HG02884 (cell line): ENCODE results near the gene CACNB2.
"Not testable (repeated sequence)": the region's sequence is repeated elsewhere in the genome, so short reads cannot be mapped to it uniquely, and the experiment has no call there.

ENCODE experiments used
- ATAC-seq: cut with Tn5 transposase; IDR thresholded peaks from one replicate; pipeline ENCODE4 v1.9.1; 2021; ENCODE audit warnings: mild to moderate bottlenecking, moderate library complexity; ENCODE audit not compliant: unreplicated experiment

Gene CACNB2

DNA sequence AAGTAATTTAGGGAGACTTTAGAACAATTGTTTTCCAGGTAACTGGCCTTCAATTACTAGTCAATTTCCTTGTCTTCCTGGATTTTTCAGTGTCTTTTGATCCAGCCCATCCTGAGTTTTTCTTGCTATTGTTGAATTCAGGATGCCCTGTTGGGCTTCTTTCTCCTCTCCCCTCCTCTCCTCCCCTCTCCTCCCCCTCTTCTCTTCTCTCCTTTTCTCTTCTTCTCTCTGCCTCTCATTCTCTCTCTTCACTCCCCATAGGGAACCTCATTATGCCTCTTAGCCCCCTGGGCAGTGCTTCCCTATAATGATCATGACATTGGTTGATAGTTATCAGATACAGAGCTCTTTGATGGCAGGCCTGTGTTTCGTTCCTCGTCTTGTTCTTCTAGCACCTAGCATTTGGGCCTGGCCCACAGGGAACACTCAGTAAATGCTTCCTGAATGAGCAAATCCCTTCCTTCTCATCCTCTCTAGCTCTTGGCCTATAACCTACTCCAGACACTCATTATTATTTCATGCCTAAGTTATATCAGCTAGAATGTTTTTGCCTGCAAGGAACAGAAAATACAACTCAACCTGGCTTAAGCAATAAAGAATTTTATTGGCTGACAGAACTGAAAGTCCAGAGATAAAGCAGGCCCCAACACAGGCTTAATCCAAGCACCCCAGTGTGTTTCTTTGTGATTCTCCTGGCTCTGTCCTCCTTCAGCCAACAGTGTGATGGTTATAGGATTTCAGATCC lies 56.8 kb downstream of the CACNB2 start:
- ATAC-seq, result no peak

GRCh38 chr10:18197706-18198105 lies 57.5 kb downstream of the CACNB2 start:
- ATAC-seq, result no peak

- ATAC-seq, result no peak
Observed at GRCh38 chr10:18201877-18202276, 61.7 kb downstream of the CACNB2 start.

DNA sequence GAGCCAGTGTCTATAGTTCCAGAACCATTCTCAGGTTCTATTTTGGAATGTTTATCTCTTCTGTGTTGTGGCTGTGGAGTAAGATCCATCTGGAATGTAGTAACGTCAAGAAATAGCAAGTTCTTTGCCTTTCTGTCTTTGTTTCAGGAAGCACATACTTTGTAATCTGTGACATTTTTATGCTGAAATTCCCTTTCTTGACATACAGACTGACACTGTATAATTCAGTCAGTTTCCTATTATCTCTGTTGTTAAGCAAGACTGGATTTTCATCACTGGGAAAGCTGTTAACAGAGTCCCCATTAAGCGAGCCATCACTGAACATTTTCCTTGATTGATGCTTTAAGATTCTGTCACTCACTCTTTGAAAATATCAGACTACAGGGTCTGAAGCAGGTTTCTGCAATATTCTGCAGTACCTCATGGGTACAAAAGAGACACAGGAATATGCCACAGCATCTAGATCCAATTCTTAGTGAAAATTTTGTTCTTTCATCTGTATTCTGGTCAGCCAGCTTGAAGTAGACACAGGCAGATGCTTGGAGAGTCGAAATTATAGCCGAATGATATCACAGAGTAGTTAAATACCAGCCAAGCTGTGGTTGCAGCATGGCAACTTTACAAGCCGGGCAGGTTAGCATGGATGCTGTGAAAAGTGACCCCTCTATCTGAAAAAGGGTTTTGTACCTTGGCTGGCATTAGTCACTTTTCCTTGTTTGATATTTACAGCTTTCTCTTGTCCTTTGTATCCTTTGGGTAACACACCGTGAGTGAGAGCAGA lies 62.6 kb downstream of the CACNB2 start:
- no peak for ATAC-seq

- no peak for ATAC-seq
Observed at GRCh38 chr10:18203471-18203870, 63.2 kb downstream of the CACNB2 start.

DNA sequence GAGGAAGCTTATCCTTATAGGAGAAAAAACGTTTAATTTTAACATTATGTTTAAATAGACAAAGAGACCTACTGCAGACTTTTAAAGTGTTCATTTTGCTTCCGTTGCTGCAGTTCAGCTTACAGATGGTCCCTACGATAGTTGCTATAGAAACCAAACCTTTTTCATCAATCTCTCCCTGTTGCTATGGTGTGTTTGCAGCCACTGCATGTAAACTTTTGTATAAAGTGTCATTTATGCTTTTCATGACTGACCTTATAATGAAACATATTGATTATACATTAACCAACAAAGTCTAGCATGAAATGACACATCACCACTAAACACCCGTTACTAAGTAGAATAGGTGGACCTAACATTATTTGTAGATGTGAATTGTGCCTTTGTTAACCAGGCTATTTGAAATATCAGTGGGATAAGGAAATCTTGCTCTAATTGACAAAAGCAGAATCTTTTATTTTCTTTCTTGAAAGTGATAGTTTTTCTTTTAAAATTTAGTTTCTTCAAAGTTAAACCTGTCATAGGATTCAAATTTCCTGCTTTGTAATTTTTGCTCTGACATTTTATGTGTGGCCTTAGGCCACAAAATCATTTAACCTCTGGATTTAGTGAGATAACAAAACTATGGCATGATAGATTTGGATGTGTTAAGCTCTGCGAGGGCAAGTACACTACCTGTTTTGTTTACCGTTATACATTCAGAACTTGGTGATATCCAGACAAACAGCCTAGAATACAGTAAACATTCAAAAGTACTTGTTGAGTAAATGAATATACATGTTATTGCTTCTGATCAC lies 64.0 kb downstream of the CACNB2 start:
- no peak for ATAC-seq

DNA sequence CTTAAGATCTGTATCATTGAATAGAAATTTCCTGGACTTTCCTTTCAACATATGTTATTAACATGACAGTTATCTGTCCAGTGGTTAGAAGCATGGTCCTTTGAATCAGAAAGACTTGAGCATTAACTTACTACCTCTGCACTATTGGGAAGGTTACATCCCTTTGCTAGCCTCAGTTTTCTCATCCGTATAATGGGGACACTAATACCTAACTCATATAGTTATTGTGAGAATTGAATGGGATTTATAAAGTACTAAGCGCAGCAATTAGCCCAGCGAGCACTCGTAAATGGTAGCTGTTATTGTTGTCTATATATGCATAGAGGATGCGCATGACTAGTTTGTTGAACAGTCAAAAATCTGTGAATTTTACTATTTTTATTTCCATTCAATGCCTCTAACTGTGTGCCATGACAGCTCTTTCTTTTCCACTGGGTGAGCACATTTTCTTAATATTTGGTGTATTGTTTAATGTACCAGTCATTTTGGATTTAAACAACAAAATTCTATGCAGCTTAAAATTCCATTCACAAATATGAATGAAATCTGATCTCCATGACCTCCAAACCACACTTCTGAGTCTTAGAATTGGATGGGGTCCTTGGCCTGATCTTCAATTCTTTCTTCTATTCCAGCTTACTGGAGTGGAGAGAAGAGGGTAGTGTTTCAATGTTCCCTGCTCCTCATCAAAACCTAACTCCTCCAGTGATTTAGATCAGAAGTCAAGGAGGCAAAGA lies 65.0 kb downstream of the CACNB2 start:
- no peak for ATAC-seq

- ATAC-seq, result not testable (repeated sequence)
Observed at GRCh38 chr10:18208186-18208585, 68.0 kb downstream of the CACNB2 start.

DNA sequence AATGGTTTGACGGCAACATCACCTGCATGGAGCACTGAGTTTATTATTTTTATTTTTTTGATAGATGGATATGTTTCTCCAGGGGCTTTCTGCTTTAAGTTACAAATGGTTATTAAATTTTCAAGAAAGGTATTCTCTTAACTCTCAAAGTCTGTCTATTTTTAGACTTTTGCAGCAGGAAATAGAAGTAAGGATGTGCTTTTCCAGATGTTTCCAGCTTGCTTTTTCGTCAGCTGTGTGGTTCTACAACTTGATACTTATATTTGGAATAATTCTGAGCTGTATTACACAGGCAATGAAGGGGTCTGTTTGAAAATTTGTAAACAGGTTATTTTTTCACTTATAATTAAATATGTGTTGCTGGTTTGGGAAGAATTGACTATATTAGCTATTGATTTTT lies 69.0 kb downstream of the CACNB2 start:
- ATAC-seq, result no peak

DNA sequence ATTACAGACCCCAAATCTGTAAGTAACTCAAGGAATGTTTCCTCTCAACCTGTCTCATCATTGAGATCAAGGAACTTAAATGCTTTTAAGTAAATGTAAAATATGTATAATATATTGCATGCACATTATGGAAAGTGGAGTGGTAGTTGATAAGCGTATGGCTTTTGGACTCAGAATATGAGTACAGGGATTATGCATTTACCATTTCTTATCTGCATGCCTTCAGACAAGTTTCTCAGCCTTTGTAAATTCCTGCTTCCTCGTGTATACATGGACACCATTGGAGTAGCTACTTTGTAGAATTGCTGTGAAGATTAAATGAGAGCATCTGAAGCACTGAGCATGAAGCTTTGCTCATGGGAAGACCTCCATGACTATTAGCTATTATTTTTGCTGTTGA lies 70.5 kb downstream of the CACNB2 start:
- no peak for ATAC-seq

DNA sequence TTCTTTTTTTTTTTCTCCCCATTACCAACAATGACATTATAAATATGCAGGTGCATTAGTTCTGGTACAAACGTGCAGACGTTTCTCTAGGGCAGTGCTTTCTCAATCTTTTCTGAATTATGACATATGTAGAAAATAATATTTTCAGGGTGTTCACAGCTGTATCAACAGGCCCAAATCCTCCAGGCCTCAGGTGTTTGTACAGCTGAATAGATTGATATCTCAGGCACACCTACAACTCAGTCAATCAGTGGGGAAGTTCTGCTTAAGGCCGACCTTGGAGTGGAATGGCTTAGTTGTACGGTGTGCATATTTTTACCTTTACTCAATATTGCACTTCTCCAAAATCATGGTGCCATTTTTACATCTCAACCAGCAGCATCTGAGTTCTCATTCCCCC lies 71.6 kb downstream of the CACNB2 start:
- ATAC-seq, result no peak

GRCh38 chr10:18213271-18213670 lies 73.0 kb downstream of the CACNB2 start:
- no peak for ATAC-seq

DNA sequence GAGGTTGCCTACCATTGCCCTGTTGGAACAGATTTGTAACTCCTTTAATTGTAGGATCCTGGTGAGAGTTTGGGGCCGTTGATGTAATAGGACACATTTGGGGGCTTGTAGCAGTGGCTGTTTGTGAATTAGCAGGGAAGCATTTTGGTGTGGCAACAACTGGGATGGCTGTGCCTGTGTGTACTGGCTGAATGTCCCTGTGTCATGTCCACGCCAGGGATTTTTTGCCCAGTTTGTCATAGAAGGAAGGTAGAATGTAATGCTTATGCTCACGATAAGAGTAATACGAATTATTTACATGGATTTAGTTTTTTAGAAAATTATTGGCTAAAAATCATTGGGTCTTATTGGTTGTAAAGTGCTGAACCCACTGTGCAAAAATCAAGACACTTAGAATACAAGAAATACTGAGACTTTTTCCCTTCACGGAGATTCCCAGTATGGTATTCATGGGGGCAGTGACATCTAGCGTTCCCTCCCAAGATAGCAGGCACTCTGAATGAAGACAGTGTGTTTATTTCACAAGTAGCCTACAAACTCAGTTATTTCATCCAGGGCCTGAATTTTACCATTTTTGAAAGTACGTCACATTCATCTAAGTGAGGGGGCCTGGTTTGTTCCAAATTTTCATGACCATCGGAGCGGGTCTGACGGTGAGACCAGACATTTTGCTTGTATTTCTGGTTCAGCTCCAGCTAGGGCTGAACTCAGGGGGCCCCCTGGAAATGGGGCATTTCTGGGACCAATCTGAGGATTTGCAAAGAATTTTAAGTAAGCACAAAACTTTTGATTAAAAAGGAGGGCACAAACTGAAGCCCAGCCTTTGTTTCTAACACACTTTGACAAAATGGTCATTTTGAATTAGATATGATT lies 74.7 kb downstream of the CACNB2 start:
- ATAC-seq, result no peak

GRCh38 chr10:18216482-18216881 lies 76.3 kb downstream of the CACNB2 start:
- ATAC-seq, result no peak

GRCh38 chr10:18217577-18217976 lies 77.4 kb downstream of the CACNB2 start:
- no peak for ATAC-seq

DNA sequence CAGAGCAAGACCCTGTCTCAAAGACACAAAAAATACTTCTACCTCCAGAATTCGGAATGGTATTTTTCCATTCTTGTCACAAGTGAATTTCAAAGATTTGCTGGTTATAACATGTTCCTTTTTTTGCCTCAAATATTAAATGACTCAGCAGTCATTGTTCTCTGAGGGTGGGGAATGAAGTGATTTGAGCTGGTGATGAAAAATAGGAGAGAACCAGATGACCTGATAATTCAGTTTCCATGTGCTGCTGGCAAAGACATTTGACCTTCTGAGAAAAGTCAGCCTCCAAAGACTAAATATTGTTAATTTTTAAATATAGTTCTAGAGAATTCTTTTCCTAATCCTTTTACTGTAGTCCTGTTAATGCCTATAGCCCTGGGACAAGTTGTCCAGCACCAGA lies 78.9 kb downstream of the CACNB2 start:
- no peak for ATAC-seq

GRCh38 chr10:18221123-18221522 lies 80.9 kb downstream of the CACNB2 start:
- no peak for ATAC-seq

DNA sequence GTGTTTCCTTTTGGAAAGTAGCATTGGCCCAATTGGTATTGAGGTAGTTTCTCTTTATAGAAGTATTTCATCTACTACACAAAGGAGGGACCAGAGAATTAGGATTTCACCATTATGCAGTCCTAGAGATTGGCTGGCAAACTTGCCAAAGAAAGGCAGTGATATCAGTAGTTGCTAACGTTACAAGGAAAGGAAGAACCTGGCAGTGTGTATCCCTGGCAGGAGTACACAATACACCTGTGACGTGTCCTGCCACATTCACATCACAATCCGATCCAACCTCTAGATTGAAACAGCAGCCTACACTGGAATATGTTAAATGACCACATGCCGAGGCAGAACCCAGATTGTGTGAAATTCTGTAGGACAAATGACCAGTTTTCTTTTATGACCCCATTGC lies 81.7 kb downstream of the CACNB2 start:
- ATAC-seq, result no peak

DNA sequence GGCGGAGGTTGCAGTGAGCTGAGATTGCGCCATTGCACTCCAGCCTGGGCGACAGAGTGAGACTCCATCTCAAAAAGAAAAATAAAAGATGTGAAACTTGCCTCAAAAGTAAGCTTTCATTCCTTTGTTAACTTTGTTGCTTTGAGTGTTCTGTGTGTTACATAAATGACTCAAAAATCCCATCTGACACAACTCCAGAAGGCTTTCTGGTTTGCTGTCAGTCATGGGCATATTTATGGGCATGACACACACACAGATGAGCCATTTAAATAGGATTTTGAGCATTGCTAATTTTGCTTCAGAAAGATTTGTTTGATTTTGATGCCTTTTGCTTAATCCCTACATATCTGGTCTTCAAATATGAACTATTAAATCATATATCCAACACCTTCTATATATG lies 82.6 kb downstream of the CACNB2 start:
- no peak for ATAC-seq

DNA sequence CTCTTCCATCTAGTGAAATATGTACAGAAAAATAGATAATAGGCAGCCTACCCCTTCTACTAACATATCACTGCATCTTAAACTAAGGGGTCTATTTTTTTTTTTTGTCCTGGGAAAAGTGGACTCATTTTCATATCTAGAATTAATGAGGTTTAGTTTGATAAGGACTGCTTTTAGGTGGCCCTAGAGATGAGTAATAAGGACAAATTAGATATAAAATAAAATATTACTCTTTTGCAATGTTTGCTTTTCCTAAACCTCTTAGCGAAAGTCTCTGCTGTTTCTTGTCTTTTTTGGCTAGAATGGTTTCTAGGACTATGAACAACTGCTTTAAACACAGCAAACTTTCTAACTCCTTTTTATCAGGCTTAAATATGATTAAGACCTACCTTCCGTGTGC lies 83.7 kb downstream of the CACNB2 start:
- no peak for ATAC-seq
